B cell (primary cell): Measurements from ENCODE around the gene EPB41L3. TPM values are rescaled to one million over a fixed set of nuclear protein-coding genes. Genes with fewer than 3 reads are reported as not detected.

Experiments
- ATAC-seq: fragments of 200-7000 bp; cut with Tn5 transposase; one replicate; pipeline ENCODE4 v1.10.0; 2021; ENCODE audit warnings: low read depth, mild to moderate bottlenecking, moderate number of reproducible peaks, moderate library complexity
- CTCF ChIA-PET: fragments of 350-600 bp; sonication (Branson Sonifier 250); formaldehyde crosslinking; loops from one replicate; lab custom pipeline; 2021; ENCODE audit warnings: antibody characterized with exemption, inconsistent platforms; lab: Charles Lee
- POLR2A ChIA-PET: fragments of 350-600 bp; sonication (Branson Sonifier 250); formaldehyde crosslinking; loops from one replicate; lab custom pipeline; 2021; ENCODE audit warnings: antibody characterized with exemption; lab: Charles Lee
- DNase-seq: peaks from one replicate; pipeline ENCODE4 v3.0.0; 2013
- H2AFZ ChIP-seq: 2 replicates; pipeline ENCODE4 v1.6.1; 2012; ENCODE audit warnings: mild to moderate bottlenecking, low read depth, low read length; ENCODE audit not compliant: insufficient read depth, poor library complexity, severe bottlenecking
- H3K27ac ChIP-seq, 2 donors: 1 replicate in 1 of 2; 2 replicates in 1 of 2; pipeline ENCODE4 v1.5.1; 2012 to 2013; ENCODE audit warnings: low read length in 2 of 2, mild to moderate bottlenecking in 2 of 2, moderate library complexity in 1 of 2
- H3K27me3 ChIP-seq, 4 experiments: fragments of 200-600 bp in 1 of 4; sonication (generic) in 1 of 4; replicated peaks in 1 of 4; 1 replicate in 2 of 4; 2 replicates in 2 of 4; pipeline versions ENCODE4 v1.6.1 to v1.7.0; 2013 to 2016; ENCODE audit warnings: low read length in 3 of 4, mild to moderate bottlenecking in 2 of 4, mixed read lengths in 1 of 4, moderate library complexity in 1 of 4; ENCODE audit not compliant: insufficient read depth in 4 of 4, control insufficient read depth in 3 of 4; ENCODE audit errors: control extremely low read depth in 1 of 4
- H3K36me3 ChIP-seq, 2 experiments: replicated peaks in 1 of 2; 1 replicate in 1 of 2; 2 replicates in 1 of 2; pipeline versions ENCODE4 v1.6.1 to v1.7.1; 2013; ENCODE audit warnings: low read length in 1 of 2; ENCODE audit not compliant: insufficient read depth in 2 of 2, control insufficient read depth in 1 of 2; ENCODE audit errors: control extremely low read depth in 1 of 2, extremely low read depth in 1 of 2
- H3K4me1 ChIP-seq, 2 donors: fragments of 200-600 bp in 1 of 2; sonication (generic) in 1 of 2; 1 replicate in 1 of 2; 2 replicates in 1 of 2; pipeline versions ENCODE4 v1.5.1 to v1.6.1; 2013 to 2017; ENCODE audit warnings: low read length in 2 of 2; ENCODE audit not compliant: control insufficient read depth in 2 of 2, insufficient read depth in 2 of 2
- H3K4me2 ChIP-seq: replicated peaks from 2 replicates; pipeline ENCODE3; 2012; ENCODE audit warnings: mild to moderate bottlenecking, low read depth, low read length; ENCODE audit not compliant: poor library complexity, severe bottlenecking
- H3K4me3 ChIP-seq, 5 experiments: fragments of 200-600 bp in 1 of 5; sonication (generic) in 1 of 5; 1 replicate in 3 of 5; 2 replicates in 2 of 5; pipeline versions ENCODE4 v1.5.1 to v1.7.0; 2011 to 2016; ENCODE audit warnings: low read length in 4 of 5, mild to moderate bottlenecking in 4 of 5, low read depth in 2 of 5, control low read depth in 1 of 5, moderate library complexity in 1 of 5; ENCODE audit not compliant: insufficient read depth in 1 of 5; ENCODE audit errors: control extremely low read depth in 1 of 5, extremely low read depth in 1 of 5
- H3K79me2 ChIP-seq: fragments of 200-600 bp; sonication (generic); one replicate; pipeline ENCODE4 v1.6.0; 2016; ENCODE audit warnings: low read length; ENCODE audit not compliant: control insufficient read depth, insufficient read depth
- H3K9ac ChIP-seq: fragments of 200-600 bp; sonication (generic); 2 replicates; pipeline ENCODE4 v1.6.1; 2017; ENCODE audit warnings: mild to moderate bottlenecking, low read length, moderate library complexity
- H3K9me3 ChIP-seq, 3 donors: one replicate each; pipeline versions ENCODE4 v1.6.1 to v1.7.1; 2013; ENCODE audit warnings: low read length in 2 of 3; ENCODE audit not compliant: control insufficient read depth in 2 of 3, insufficient read depth in 1 of 3; ENCODE audit errors: control extremely low read depth in 1 of 3
- H4K20me1 ChIP-seq: 2 replicates; pipeline ENCODE4 v1.6.0; 2012; ENCODE audit warnings: mild to moderate bottlenecking, low read length; ENCODE audit not compliant: insufficient read depth, control insufficient read depth, poor library complexity, severe bottlenecking
- H3K27ac Mint-ChIP-seq: one replicate; pipeline ENCODE4 v1.8.0; 2021; ENCODE audit warnings: mixed read lengths
- H3K27me3 Mint-ChIP-seq: one replicate; pipeline ENCODE4 v1.8.0; 2021; ENCODE audit warnings: mixed read lengths
- H3K4me1 Mint-ChIP-seq: one replicate; pipeline ENCODE4 v1.8.0; 2021; ENCODE audit warnings: mixed read lengths
- H3K4me3 Mint-ChIP-seq: one replicate; pipeline ENCODE4 v1.8.0; 2021; ENCODE audit warnings: mixed read lengths
- H3K9me3 Mint-ChIP-seq: one replicate; pipeline ENCODE4 v1.8.0; 2022; ENCODE audit warnings: mixed read lengths; ENCODE audit not compliant: insufficient read depth
- CTCF ChIP-seq: fragments of 200-600 bp; IDR thresholded peaks from one replicate; pipeline ENCODE4 v1.8.0; 2022; ENCODE audit warnings: antibody characterized with exemption, mild to moderate bottlenecking
- EZH2 ChIP-seq: IDR thresholded peaks from 2 replicates; pipeline ENCODE4 v1.6.1; 2012; ENCODE audit warnings: borderline replicate concordance, low read depth, mild to moderate bottlenecking, moderate library complexity, low read length; ENCODE audit not compliant: insufficient read depth, poor library complexity, severe bottlenecking
- WGBS: methylation state at CpG from one replicate; pipeline ENCODE4 v1.1.5; 2013; ENCODE audit warnings: missing lambda C conversion rate; ENCODE audit not compliant: insufficient coverage; 5-methylcytosine and 5-hydroxymethylcytosine counted together
- intact Hi-C: fragments of 100-400 bp; cut with micrococcal nuclease; formaldehyde crosslinking; loops from one replicate; pipeline ENCODE4 v1.10.0; 2022
- polyA plus RNA-seq: library from polyadenylated mRNA; depleted of rRNA; stranded (reverse); fragments of >200 nt; gene quantifications from 2 replicates; pipeline ENCODE4 v1.2.3, GENCODE V29; 2012
- total RNA-seq, 2 donors: library from RNA; stranded (reverse); fragments of 120-200 nt in 1 of 2; gene quantifications; 1 replicate in 1 of 2; 2 replicates in 1 of 2; pipeline versions ENCODE4 v1.2.3 to v1.2.4, GENCODE V29; 2013 to 2022

Gene EPB41L3
- total and polyA plus RNA-seq, 2 donors (not counting 1 experiment from before 2014, with no cell fraction given) = 0.57 to 0.58 TPM

GRCh38 chr18:5424903-5425664 is 118.7 kb downstream of the EPB41L3 start:
- CTCF ChIA-PET = interaction anchor here (1.2 kb wide), 1 partner anchor 18 kb away, joined by 3 read pairs; no protein-coding TSS in a partner anchor
- Histone ChIP-seq H2AFZ (no peak overlapping the region), H3K36me3 (no peaks in the 10 kb centered on the region), H3K4me3 (no peak overlapping the region), H3K9me3 (no peaks in the 10 kb centered on the region), H3K27me3 (no peaks in the 10 kb centered on the region), H3K4me2 (no peak overlapping the region), H3K79me2 (no peaks in the 10 kb centered on the region), H3K9ac (no peak overlapping the region), H3K27ac (no peak overlapping the region), H4K20me1 (no peaks in the 10 kb centered on the region), H3K4me1 (no peaks in the 10 kb centered on the region)
- no peaks in the 10 kb centered on the region for H3K4me1 Mint-ChIP-seq
- H3K27me3 Mint-ChIP-seq = peaks cover 22% of the 10 kb centered on the region
- no peak overlapping the region for H3K27ac Mint-ChIP-seq
- DNase-seq = peak; percentile 41
- no peak for ATAC-seq
- H3K9me3 Mint-ChIP-seq = no peaks in the 10 kb centered on the region
- no peak overlapping the region for H3K4me3 Mint-ChIP-seq
- intact Hi-C loops = no loop called here
- 0% methylated on average over 1 of the region's 6 CpGs for WGBS
- TF ChIP-seq EZH2 (no peak), CTCF (peak; percentile 67)
- POLR2A ChIA-PET = no interaction called here

GRCh38 chr18:5422626-5423025 is 121.2 kb downstream of the EPB41L3 start:
- POLR2A ChIA-PET = no interaction called here
- no peak overlapping the region for H3K4me3 ChIP-seq
- no peak for ATAC-seq
- H3K9ac ChIP-seq = no peak overlapping the region
- no peak overlapping the region for H3K27ac ChIP-seq
- Mint-ChIP-seq H3K27me3 (peaks cover 27% of the 10 kb centered on the region), H3K9me3 (no peaks in the 10 kb centered on the region), H3K27ac (no peak overlapping the region), H3K4me1 (no peaks in the 10 kb centered on the region), H3K4me3 (no peak overlapping the region)
- H3K4me2 ChIP-seq = no peak overlapping the region
- no peaks in the 10 kb centered on the region for H3K27me3 ChIP-seq
- no peaks in the 10 kb centered on the region for H3K36me3 ChIP-seq
- no peak for DNase-seq
- no peaks in the 10 kb centered on the region for H3K4me1 ChIP-seq
- intact Hi-C loops = no loop called here
- H3K9me3 ChIP-seq = no peaks in the 10 kb centered on the region
- H4K20me1 ChIP-seq = no peaks in the 10 kb centered on the region
- CTCF ChIA-PET = interaction anchor here (0.6 kb wide), 1 partner anchor 180 kb away, joined by 3 read pairs; no protein-coding TSS in a partner anchor
- TF ChIP-seq CTCF = no peak
- no peak for TF ChIP-seq EZH2
- H3K79me2 ChIP-seq = no peaks in the 10 kb centered on the region
- WGBS = no CpG with 5 or more reads among the region's 3 CpGs
- H2AFZ ChIP-seq = no peak overlapping the region
